Muscle of arm (tissue), 12 donors: ENCODE measurements around the gene CENPQ. TPM values are rescaled to one million over a fixed set of nuclear protein-coding genes. Genes with fewer than 3 reads are reported as not detected.

ENCODE experiments used
- DNase-seq: peaks from one replicate; pipeline ENCODE4 v3.0.0-alpha.2; 2013
- polyA plus RNA-seq, 12 donors: library from polyadenylated mRNA; unstranded; fragments of 120-200 nt; gene quantifications; one replicate each; pipeline ENCODE4 v1.2.1, GENCODE V29; 2013; ENCODE audit not compliant: insufficient read length in 12 of 12

CENPQ gene
- polyA plus RNA-seq, 12 donors = 7.6 to 13.8 (median 8.7) TPM; not detected in 1

DNA sequence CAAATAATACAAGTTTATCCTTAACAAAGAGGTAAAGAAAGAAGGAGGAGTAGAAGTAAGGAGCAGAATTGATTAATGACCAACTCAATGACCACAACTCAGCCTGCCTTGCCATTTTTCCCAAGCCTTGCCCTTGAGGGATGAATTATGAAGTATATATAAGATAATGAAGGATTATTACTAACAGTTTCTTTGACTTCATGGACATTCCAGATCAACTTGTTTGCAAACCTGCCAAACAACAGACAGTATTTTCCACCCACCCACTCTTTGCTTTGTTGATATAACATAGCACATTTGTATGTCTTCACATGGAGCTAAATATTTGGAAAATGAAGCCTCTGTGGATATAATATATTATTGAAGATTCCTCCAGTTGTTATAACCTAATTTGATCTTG, 77.4 kb downstream of the CENPQ start:
- DNase-seq = no peak

DNA sequence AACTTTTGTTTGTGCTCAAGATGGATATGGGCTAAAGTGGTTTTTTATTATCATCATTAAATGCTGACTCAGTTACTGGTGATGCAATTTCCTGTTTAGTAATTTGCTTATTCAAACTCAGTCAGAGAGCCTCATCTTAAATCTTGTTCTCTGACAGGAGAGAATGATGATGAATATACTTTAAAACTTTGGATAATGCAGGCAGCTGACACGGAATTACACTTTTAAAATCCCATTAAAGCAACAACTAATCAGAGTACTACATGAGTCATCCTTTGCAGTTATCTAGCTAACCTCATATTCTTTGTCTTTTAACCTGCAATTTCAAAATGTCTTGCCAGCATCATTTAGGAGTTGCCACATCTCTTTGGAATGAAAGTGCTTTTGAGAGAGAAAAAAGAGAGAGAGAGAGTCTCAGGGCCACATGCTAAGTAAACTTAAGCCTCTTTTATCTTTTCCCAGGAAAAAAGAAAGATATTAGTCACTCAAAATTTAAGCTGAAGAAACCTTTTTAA, 78.1 kb downstream of the CENPQ start:
- no peak for DNase-seq

DNA sequence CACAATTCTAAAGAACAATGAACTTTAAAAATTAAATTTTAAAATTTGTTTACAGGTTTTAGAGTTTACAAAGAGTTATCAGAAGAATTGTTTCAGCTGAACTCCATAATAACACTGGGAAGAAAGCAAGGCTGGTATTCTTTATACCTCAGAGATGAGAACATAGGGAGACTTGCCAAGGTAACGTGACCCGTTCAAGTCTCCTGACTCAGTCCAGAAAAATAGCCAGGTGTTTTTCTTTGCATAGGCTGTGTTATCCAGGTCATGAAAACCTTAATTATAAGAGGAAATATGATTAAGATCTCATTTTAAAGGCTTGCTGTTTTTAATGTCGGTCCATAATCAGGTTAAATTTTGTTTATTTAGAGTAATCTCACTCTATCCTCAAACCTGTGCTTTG, 78.8 kb downstream of the CENPQ start:
- DNase-seq = no peak

Other genes starting within 250 kb of the CENPQ start
- gene MMUT, start 117 bp upstream of the CENPQ start, polyA plus RNA-seq = 10 to 100 TPM in 11 of 12 donors, not detected in 1; 10.0 to 27.3 (median 23.6) TPM
- not detected for gene GLYATL3, start 36.6 kb downstream of the CENPQ start, polyA plus RNA-seq
- gene C6orf141, start 87.3 kb downstream of the CENPQ start, polyA plus RNA-seq = 1 to 10 TPM in 10 of 12 donors, not detected in 2; 1.4 to 5.7 (median 2.5) TPM
- 1 to 10 TPM in 4 of 12 donors, under 1 TPM in 6, not detected in 2; 0.38 to 3.4 (median 0.84) TPM for gene RHAG, start 173.5 kb downstream of the CENPQ start, polyA plus RNA-seq